Measurements from ENCODE around the gene CEP104. TPM values are rescaled to one million over a fixed set of nuclear protein-coding genes. Genes with fewer than 3 reads are reported as not detected.

Gene CEP104
- polyA plus RNA-seq, 1 donor (not counting 4 experiments of a cell fraction or from before 2014, with no cell fraction given) = 35.7 TPM

GRCh38 chr1:3772715-3773571 lies 84.1 kb downstream of the CEP104 start, which contains the start of gene SMIM1:
Gene SMIM1 (plus strand): TSS chr1:3772749. CDS start chr1:3775374, 2,625 bp downstream.
- Histone ChIP-seq H3K9me3 (ENCODE audit: control insufficient read depth, low read depth, low read length) (no peaks in the 10 kb centered on the region), H4K20me1 (ENCODE audit: control insufficient read depth, extremely low read depth, insufficient read depth, low read length) (no peaks in the 10 kb centered on the region), H3K9me1 (ENCODE audit: control insufficient read depth, extremely low read depth, insufficient read depth, low read length) (no peaks in the 10 kb centered on the region), H3K27ac (ENCODE audit: control insufficient read depth, insufficient read depth, low read length) (no peak within 1 kb of the TSS), H3K36me3 (ENCODE audit: control insufficient read depth in 2 of 2, extremely low read depth in 1 of 2, insufficient read depth in 2 of 2, low read length in 2 of 2) (no peaks in the 10 kb centered on the region), H3K79me2 (ENCODE audit: control insufficient read depth, insufficient read depth, low read length) (no peaks in the 10 kb centered on the region), H3K4me3 (ENCODE audit: control insufficient read depth in 2 of 3, extremely low read depth in 1 of 3, insufficient read depth in 2 of 3, low read depth in 1 of 3, low read length in 3 of 3) (peak within 1 kb of the TSS; percentile 49 to 59 (median 52)), H3K27me3 (ENCODE audit: control insufficient read depth, extremely low read depth, insufficient read depth, low read length) (no peaks in the 10 kb centered on the region), H2AFZ (ENCODE audit: control insufficient read depth, low read length) (peak within 1 kb of the TSS; percentile 37), H3K9ac (ENCODE audit: control insufficient read depth, extremely low read depth, insufficient read depth, low read length) (peak within 1 kb of the TSS; percentile 37), H3K4me1 (ENCODE audit: control insufficient read depth, extremely low read depth, insufficient read depth, low read length) (peaks cover 5% of the 10 kb centered on the region), H3K4me2 (ENCODE audit: control insufficient read depth, extremely low read depth, insufficient read depth, low read depth, low read length) (peak within 1 kb of the TSS; percentile 71)
- FAIRE-seq (no peak), DNase-seq (ENCODE audit: low read depth, low spot score) (no peak)
- dilution Hi-C loops (cut with MboI; ENCODE audit: extremely low pct_ligation_motif_present, low sequenced_read_pairs) = no loop called here
- no peak for TF ChIP-seq EZH2 (IDR thresholded peaks at IDR 0.05; ENCODE audit: low read length)
- TF ChIP-seq CTCF (optimal IDR thresholded peaks at IDR 0.05 in 1 of 3, IDR thresholded peaks at IDR 0.05 in 1 of 3, conservative IDR thresholded peaks at IDR 0.05 in 1 of 3; ENCODE audit: extremely low read depth in 1 of 3, insufficient read depth in 2 of 3, low read length in 3 of 3) = no peak

DNA sequence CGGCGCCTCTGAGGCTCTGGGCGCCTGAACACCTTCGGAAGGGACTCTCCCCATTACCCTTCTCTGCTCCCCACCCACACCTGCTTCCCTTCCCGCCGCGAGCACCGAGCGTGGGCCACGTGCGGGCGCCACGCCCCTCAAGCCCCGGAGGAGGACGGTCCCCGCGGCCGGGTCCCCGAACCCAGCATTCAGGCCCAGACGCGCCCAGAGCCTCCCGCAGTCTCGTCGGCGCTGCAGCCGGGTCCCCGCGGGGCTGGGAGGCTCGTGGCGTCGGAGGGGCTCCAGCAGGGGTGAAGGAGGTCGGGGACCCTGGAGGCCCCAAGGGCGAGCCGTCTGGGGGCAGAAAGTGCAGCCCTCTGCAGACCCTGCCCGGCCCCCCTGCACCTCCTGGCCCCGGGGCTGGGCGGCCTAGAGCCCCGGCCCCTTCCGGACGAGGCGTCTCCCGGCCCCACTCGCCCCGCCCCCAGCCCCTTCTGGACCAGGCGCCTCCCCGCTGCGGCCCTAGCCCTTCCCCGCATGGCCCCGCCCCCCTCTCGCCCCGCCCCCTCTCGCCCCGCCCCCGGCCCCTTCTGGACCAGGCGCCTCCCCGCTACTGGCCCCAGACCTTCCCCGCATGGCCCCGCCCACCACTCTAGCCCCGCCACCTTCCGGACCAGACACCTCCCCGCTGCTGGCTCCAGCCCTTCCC lies 84.8 kb downstream of the CEP104 start:
- Histone ChIP-seq H4K20me1 (ENCODE audit: control insufficient read depth, extremely low read depth, insufficient read depth, low read length) (no peaks in the 10 kb centered on the region), H3K79me2 (ENCODE audit: control insufficient read depth, insufficient read depth, low read length) (no peaks in the 10 kb centered on the region), H3K27ac (ENCODE audit: control insufficient read depth, insufficient read depth, low read length) (no peak overlapping the region)

More for the DNA sequence above, 84.8 kb downstream of the CEP104 start:
- dilution Hi-C loops (cut with MboI; ENCODE audit: extremely low pct_ligation_motif_present, low sequenced_read_pairs) = no loop called here
- DNase-seq (ENCODE audit: low read depth, low spot score) (peak; percentile 60), FAIRE-seq (no peak)
- H3K9me1 ChIP-seq (ENCODE audit: control insufficient read depth, extremely low read depth, insufficient read depth, low read length) = no peaks in the 10 kb centered on the region
- H2AFZ ChIP-seq (ENCODE audit: control insufficient read depth, low read length) = peak overlapping the region; percentile 2
- H3K9ac ChIP-seq (ENCODE audit: control insufficient read depth, extremely low read depth, insufficient read depth, low read length) = no peak overlapping the region
- peaks cover 5% of the 10 kb centered on the region for H3K4me1 ChIP-seq (ENCODE audit: control insufficient read depth, extremely low read depth, insufficient read depth, low read length)
- H3K36me3 ChIP-seq (ENCODE audit: control insufficient read depth in 2 of 2, extremely low read depth in 1 of 2, insufficient read depth in 2 of 2, low read length in 2 of 2) = no peaks in the 10 kb centered on the region
- H3K27me3 ChIP-seq (ENCODE audit: control insufficient read depth, extremely low read depth, insufficient read depth, low read length) = no peaks in the 10 kb centered on the region
- no peak for TF ChIP-seq EZH2 (IDR thresholded peaks at IDR 0.05; ENCODE audit: low read length)
- no peak for TF ChIP-seq CTCF (optimal IDR thresholded peaks at IDR 0.05 in 1 of 3, IDR thresholded peaks at IDR 0.05 in 1 of 3, conservative IDR thresholded peaks at IDR 0.05 in 1 of 3; ENCODE audit: extremely low read depth in 1 of 3, insufficient read depth in 2 of 3, low read length in 3 of 3)
- no peaks in the 10 kb centered on the region for H3K9me3 ChIP-seq (ENCODE audit: control insufficient read depth, low read depth, low read length)
- H3K4me2 ChIP-seq (ENCODE audit: control insufficient read depth, extremely low read depth, insufficient read depth, low read depth, low read length) = peak overlapping the region; percentile 59
- H3K4me3 ChIP-seq (ENCODE audit: control insufficient read depth in 2 of 3, extremely low read depth in 1 of 3, insufficient read depth in 2 of 3, low read depth in 1 of 3, low read length in 3 of 3) = peak overlapping the region; percentile 38 to 59 (median 52)

All from keratinocyte (primary cell).